GM18508 (cell line): ENCODE data around the gene PCK1.

Experiments
- ATAC-seq: cut with Tn5 transposase; IDR thresholded peaks from one replicate; pipeline ENCODE4 v1.9.1; 2021; ENCODE audit warnings: moderate number of reproducible peaks; ENCODE audit not compliant: insufficient read depth, unreplicated experiment

The PCK1 gene

GRCh38 chr20:57617079-57617795, 56.3 kb downstream of the PCK1 start:
- no peak for ATAC-seq
